D721Med (cell line): Measurements from ENCODE around the gene OSM.

ENCODE experiments used
- DNase-seq: peaks from one replicate; pipeline ENCODE4 v3.0.0; 2011; ENCODE audit warnings: low spot score; ENCODE audit not compliant: insufficient read length
- FAIRE-seq: peaks from 2 replicates; lab custom pipeline; 2011; peaks lifted over from hg19 to GRCh38; lab: Jason Lieb, UNC
- CTCF ChIP-seq: IDR thresholded peaks from 2 replicates; pipeline ENCODE4 v1.5.1; 2012; ENCODE audit warnings: mild to moderate bottlenecking, control low read depth; ENCODE audit not compliant: insufficient read depth; ENCODE audit errors: missing control alignments

The OSM gene

DNA sequence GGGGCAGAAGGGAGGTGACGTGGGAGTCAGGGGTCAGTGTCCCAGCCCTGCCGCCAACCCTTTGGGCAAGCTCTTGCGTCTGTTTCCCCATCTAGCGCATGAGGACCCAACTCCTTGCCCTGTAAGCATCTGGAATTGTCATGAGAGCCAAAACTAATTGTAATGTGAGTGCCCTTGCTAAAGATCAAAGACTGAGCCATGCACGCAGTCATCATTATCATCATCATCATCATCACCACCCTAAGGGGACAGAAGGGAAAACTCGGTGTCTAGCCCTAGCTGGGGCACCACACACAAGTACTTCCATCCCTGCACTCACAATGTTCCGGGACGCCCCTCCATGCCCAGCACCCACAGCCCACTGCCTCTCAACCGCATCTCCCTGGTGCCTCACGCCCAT is 22.6 kb downstream of the OSM start:
- no peak for FAIRE-seq

DNA sequence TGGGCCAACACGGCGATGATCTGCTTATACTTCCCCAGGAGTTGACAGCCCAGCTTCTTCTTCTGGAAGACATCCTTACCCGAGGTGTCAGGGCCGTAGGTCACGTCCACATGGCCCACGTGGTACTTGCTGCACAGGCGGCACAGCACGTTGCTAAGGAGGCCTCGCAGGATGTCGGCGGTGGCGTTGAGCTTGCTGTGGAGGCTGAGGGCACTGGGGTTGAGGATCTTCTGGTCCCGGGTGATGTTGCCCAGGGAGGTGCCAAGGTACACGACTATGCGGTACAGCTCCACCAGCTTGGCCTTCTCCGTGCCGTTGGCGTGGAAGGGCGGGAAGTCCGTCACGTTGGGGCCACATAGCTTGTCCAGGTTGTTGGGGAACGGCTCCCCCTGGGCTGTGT is 23.0 kb downstream of the OSM start:
- FAIRE-seq (no peak), DNase-seq (no peak)
- no peak for TF ChIP-seq CTCF

More for the DNA sequence above, 22.6 kb downstream of the OSM start:
- no peak for TF ChIP-seq CTCF
- no peak for DNase-seq

DNA sequence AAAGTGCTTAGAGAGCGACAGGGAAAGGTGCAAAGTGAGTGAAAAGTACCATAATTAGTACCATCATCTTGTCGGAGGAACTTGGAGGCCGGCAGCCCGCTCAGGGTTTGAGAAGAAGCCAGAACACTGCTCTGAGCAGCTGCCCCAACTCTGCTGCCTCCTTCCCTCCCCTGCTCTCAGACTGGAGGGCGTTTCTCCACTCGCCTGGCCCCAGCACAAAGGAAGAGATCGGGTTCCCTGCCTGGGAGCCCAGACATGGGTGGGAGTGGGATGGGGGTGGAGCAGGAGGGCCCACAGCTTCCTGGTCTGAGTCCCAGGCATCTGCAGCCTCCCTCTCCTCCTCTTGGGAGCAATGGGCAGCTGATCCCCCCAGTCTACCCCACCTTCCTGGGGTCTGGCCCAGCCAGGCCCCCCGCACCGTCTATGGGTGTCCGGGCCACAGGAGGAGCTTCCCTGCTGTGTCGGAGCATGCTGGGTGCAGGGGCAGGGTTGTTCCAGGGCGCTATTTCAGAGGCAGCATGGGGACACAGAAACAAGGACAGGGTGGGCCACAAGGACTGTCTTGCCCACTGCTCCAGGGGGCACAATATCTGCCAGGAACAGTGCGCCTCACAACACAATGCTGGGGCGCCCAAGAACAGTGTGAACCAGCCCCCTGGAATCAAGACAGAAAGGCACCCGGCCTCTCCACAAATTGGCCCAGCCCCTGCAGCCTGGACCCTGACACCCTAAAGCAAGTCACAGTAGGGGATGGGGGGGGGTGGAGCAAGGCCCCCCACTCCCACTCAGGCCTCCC is 24.9 kb downstream of the OSM start:
- no peak for TF ChIP-seq CTCF
- no peak for FAIRE-seq

DNA sequence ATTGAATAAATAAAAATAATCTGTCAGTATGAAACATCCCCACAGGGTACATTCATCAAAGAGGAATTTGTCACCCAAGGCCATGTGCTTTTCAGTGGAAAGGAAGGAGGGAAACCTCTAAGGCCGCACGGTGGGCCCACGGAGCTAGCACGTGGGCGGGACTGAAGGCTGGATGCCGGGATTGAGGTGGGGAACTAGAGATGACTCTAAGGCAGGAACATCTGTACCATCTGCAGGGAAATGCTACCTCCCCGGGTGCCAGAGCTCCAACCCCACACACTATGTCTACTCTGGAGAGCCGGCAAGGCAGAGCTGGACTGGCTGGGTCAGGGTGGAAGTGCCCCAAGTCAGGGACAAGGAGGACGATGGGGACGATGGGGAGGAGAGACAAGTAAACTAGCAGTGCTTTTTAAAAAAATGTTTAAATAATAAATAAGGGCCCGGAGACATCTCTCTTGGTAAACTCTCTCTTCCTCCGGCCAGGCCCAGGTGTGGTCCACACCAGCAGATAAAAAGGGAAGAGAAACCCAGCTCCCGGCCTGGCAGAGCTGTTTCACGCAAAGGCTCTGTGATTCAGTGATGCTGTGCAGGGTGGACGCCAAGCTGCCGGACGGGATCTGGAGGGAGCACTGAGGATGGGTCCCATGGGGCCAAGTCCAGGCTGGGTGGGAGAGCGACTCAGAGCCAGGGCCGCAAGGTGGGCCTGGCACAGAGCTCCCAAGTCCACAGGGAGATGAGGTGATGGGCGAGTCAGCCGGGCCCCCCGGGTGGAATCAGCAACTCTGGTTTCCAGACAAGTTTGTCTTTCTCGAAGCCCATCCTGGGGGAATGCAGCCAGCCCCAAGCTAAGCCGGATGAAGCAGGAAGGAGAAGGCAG is 25.9 kb downstream of the OSM start:
- no peak for TF ChIP-seq CTCF
- no peak for FAIRE-seq
- no peak for DNase-seq

More for the DNA sequence above, 24.9 kb downstream of the OSM start:
- DNase-seq: no peak

- TF ChIP-seq CTCF: no peak
- FAIRE-seq (no peak), DNase-seq (no peak)
Measured at GRCh38 chr22:30239488-30240405, 26.9 kb downstream of the OSM start.

DNA sequence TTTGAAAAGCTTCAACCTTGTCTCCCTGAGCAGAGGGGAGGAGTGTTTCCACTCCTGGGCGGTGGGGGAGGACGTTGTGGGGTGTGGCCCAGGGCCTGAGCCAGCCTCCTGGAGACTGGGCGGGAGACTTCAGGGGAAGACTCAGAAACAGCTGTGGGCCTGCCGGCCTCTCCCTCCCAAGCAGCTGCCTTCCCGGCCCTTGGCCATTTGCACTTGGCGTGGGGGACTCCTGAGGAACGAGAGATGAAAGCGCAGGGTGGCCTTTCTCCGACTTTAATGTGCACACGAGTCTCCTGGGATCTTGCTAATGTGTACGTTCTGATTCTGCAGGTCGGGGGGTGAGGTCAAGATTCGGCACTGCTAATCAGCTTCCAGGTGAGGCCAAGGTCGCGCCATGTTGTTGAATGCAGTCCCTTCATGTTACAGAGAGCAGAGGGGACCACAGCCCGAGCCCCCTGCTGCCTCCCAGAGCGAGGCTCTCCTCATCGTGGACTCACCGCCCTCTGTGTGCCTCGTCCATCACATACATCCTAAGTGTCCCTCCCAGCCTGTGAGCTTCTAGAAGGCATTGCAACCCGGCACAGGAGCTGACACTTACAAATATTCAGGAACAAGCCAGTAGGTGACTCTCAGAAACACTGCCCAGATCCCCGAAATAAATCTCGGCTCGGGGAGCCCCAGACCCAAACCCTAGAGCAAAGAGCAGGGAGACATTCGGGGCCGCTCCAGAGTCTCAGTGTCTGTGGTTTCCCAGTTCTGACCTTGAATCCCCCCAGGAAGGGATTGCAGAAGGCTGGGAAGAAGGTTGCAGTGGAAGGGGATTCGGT is 27.8 kb downstream of the OSM start:
- DNase-seq (no peak), FAIRE-seq (no peak)
- TF ChIP-seq CTCF: no peak
